Measurements from ENCODE around the gene TIMM8B. TPM values are rescaled to one million over a fixed set of nuclear protein-coding genes. Genes with fewer than 3 reads are reported as not detected.
A peak's percentile ranks its signal among the peaks of the same experiment; 100 is the strongest.

TIMM8B gene, protein sequence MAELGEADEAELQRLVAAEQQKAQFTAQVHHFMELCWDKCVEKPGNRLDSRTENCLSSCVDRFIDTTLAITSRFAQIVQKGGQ
- polyA plus RNA-seq (2011; rRNA removed), result 84.5 and 126 TPM in 2 replicates
- polyA plus RNA-seq (2012; cell fraction: cytosol; rRNA removed), result 138 and 171 TPM in 2 replicates
- polyA plus RNA-seq (2012; cell fraction: nucleus; rRNA removed), result 45.7 and 50.6 TPM in 2 replicates
- 85.3 to 94.0 TPM (median 87.6 TPM) in 3 replicates for polyA plus RNA-seq (2017; fragmentation: RNase III; extraction: RNeasy Plus Mini Kit Qiagen cat#74134 plus additional on column Dnase treatment)
- polyA minus RNA-seq (2011; rRNA and poly(A)+ RNA removed), result 18.1 and 20.9 TPM in 2 replicates

DNA sequence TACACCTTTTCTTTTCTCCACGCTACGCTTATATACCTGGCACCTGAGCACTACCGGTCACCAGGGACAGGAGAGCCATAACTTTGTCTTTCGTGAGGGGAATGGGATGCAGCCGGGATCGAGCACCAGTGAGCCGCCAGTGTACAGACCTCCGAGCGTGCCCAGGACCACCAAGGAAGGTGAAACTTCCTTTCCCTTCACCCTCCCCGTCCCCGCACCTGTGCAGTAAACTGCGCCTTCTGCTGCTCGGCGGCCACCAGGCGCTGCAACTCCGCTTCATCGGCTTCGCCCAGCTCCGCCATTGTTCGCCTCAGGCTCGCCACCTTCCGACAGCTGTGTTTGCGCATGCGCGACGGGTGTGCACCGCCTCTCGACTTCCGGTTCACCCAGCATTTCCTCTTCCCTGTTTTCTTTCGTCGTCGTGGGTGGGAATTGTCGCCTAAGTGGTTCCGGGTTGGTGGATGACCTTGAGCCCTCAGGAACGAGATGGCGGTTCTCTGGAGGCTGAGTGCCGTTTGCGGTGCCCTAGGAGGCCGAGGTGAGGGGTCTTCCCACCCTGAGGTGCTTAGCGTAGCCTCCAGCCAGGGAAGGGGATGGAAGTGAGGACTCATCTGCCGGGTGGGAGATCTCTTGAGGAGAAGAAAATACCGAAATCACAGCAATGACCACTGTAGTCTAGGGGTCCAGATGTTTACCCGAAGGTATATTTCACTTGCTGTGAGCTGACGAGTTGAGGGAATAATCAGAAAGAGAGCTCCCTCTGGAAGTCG is at the start of gene TIMM8B, which contains the start of gene SDHD:
Gene TIMM8B (minus strand): TSS at position 335 of the 770 bp plus-strand sequence. CDS start 33 bp downstream, at position 302.
Gene SDHD (plus strand): TSS at position 452 of the 770 bp plus-strand sequence. CDS start 35 bp downstream, at position 487.
- peak; percentile 96 to 98 for ATAC-seq
- POLR2A ChIA-PET, result interaction anchor here (0.7 to 2.3 kb wide), 9 partner anchors 10 to 194 kb away, joined by 3 to 5 read pairs (median 3); partner anchors contain the start of genes BCO2, NKAPD1 and PIH1D2
- WGBS (ENCODE audit: missing lambda C conversion rate), result 0% methylated on average over 14 of the region's 45 CpGs
- CTCF ChIA-PET, result interaction anchor here (0.6 to 0.9 kb wide), 2 partner anchors 89 to 194 kb away, joined by 3 read pairs; partner anchors contain the start of gene BCO2
- Histone ChIP-seq H3K4me2 (peak within 1 kb of the TSS; percentile 93), H3K9me3 (no peaks in the 10 kb centered on the region), H3K4me1 (peaks cover 9% of the 10 kb centered on the region; the same call in 2 of the 3 replicates), H3K4me3 (peak within 1 kb of the TSS; percentile 86), H3K27ac (peak within 1 kb of the TSS; percentile 87 to 96)
- peak; percentile 89 to 95 for DNase-seq (ENCODE audit: low read depth in 1 of 2, low spot score in 1 of 2)
- TF ChIP-seq GATA3 (IDR thresholded peaks at IDR 0.05; ENCODE audit: borderline replicate concordance), result no peak
- no peak for TF ChIP-seq HOXA7 (CRISPR knock-in tag; IDR thresholded peaks at IDR 0.05)
- TF ChIP-seq, protein P1, sequence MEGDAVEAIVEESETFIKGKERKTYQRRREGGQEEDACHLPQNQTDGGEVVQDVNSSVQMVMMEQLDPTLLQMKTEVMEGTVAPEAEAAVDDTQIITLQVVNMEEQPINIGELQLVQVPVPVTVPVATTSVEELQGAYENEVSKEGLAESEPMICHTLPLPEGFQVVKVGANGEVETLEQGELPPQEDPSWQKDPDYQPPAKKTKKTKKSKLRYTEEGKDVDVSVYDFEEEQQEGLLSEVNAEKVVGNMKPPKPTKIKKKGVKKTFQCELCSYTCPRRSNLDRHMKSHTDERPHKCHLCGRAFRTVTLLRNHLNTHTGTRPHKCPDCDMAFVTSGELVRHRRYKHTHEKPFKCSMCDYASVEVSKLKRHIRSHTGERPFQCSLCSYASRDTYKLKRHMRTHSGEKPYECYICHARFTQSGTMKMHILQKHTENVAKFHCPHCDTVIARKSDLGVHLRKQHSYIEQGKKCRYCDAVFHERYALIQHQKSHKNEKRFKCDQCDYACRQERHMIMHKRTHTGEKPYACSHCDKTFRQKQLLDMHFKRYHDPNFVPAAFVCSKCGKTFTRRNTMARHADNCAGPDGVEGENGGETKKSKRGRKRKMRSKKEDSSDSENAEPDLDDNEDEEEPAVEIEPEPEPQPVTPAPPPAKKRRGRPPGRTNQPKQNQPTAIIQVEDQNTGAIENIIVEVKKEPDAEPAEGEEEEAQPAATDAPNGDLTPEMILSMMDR (IDR thresholded peaks at IDR 0.05), result no peak
- TF ChIP-seq EP300 (IDR thresholded peaks at IDR 0.05), result no peak
- TF ChIP-seq ESRRA (IDR thresholded peaks at IDR 0.05; ENCODE audit: borderline replicate concordance, low read length), result peak; percentile 95; the same call in 1 of the 2 replicates
- TF ChIP-seq, protein P2, sequence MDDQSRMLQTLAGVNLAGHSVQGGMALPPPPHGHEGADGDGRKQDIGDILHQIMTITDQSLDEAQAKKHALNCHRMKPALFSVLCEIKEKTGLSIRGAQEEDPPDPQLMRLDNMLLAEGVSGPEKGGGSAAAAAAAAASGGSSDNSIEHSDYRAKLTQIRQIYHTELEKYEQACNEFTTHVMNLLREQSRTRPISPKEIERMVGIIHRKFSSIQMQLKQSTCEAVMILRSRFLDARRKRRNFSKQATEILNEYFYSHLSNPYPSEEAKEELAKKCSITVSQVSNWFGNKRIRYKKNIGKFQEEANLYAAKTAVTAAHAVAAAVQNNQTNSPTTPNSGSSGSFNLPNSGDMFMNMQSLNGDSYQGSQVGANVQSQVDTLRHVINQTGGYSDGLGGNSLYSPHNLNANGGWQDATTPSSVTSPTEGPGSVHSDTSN (IDR thresholded peaks at IDR 0.05), result no peak
- no peak for TF ChIP-seq ZFP36 (IDR thresholded peaks at IDR 0.05; ENCODE audit: borderline replicate concordance, partially characterized antibody)
- TF ChIP-seq KDM5A (IDR thresholded peaks at IDR 0.05), result peak; percentile 59
- TF ChIP-seq JUN (IDR thresholded peaks at IDR 0.05), result peak; percentile 49 to 73; a peak in 3 of 5 replicates
- no peak for TF ChIP-seq RNF2 (IDR thresholded peaks at IDR 0.05; ENCODE audit: borderline replicate concordance, low read depth)
- peak; percentile 80 for TF ChIP-seq POLR2A (IDR thresholded peaks at IDR 0.05; ENCODE audit: low read length)
- TF ChIP-seq, protein P3, sequence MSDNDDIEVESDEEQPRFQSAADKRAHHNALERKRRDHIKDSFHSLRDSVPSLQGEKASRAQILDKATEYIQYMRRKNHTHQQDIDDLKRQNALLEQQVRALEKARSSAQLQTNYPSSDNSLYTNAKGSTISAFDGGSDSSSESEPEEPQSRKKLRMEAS (IDR thresholded peaks at IDR 0.05), result peak; percentile 32
- no peak for TF ChIP-seq SREBF2 (IDR thresholded peaks at IDR 0.05)
- TF ChIP-seq PHF8 (IDR thresholded peaks at IDR 0.05; ENCODE audit: borderline replicate concordance, low read depth), result peak; percentile 52; the same call in 1 of the 2 replicates
- no peak for TF ChIP-seq HEYL (CRISPR knock-in tag; IDR thresholded peaks at IDR 0.05)
- TF ChIP-seq JUNB (IDR thresholded peaks at IDR 0.05), result no peak
- TF ChIP-seq, protein P4, sequence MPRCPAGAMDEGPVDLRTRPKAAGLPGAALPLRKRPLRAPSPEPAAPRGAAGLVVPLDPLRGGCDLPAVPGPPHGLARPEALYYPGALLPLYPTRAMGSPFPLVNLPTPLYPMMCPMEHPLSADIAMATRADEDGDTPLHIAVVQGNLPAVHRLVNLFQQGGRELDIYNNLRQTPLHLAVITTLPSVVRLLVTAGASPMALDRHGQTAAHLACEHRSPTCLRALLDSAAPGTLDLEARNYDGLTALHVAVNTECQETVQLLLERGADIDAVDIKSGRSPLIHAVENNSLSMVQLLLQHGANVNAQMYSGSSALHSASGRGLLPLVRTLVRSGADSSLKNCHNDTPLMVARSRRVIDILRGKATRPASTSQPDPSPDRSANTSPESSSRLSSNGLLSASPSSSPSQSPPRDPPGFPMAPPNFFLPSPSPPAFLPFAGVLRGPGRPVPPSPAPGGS (IDR thresholded peaks at IDR 0.05), result 0 out of 3 replicates have a peak, but pooled peaks have one; percentile 45
- TF ChIP-seq RFX5 (IDR thresholded peaks at IDR 0.05), result no peak
- TF ChIP-seq ZC3H11A (IDR thresholded peaks at IDR 0.05), result no peak
- TF ChIP-seq, protein P5, sequence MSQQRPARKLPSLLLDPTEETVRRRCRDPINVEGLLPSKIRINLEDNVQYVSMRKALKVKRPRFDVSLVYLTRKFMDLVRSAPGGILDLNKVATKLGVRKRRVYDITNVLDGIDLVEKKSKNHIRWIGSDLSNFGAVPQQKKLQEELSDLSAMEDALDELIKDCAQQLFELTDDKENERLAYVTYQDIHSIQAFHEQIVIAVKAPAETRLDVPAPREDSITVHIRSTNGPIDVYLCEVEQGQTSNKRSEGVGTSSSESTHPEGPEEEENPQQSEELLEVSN (IDR thresholded peaks at IDR 0.05; ENCODE audit: borderline replicate concordance, low read depth), result no peak
- no peak for FAIRE-seq
